B cell (primary cell): Measurements from ENCODE around the gene PRSS53. TPM values are rescaled to one million over a fixed set of nuclear protein-coding genes. Genes with fewer than 3 reads are reported as not detected.

Experiments
- ATAC-seq: fragments of 200-7000 bp; cut with Tn5 transposase; one replicate; pipeline ENCODE4 v1.10.0; 2021; ENCODE audit warnings: low read depth, mild to moderate bottlenecking, moderate number of reproducible peaks, moderate library complexity
- CTCF ChIA-PET: fragments of 350-600 bp; sonication (Branson Sonifier 250); formaldehyde crosslinking; loops from one replicate; lab custom pipeline; 2021; ENCODE audit warnings: antibody characterized with exemption, inconsistent platforms; lab: Charles Lee
- POLR2A ChIA-PET: fragments of 350-600 bp; sonication (Branson Sonifier 250); formaldehyde crosslinking; loops from one replicate; lab custom pipeline; 2021; ENCODE audit warnings: antibody characterized with exemption; lab: Charles Lee
- DNase-seq: peaks from one replicate; pipeline ENCODE4 v3.0.0; 2013
- H2AFZ ChIP-seq: 2 replicates; pipeline ENCODE4 v1.6.1; 2012; ENCODE audit warnings: mild to moderate bottlenecking, low read depth, low read length; ENCODE audit not compliant: insufficient read depth, poor library complexity, severe bottlenecking
- H3K27ac ChIP-seq, 2 donors: 1 replicate in 1 of 2; 2 replicates in 1 of 2; pipeline ENCODE4 v1.5.1; 2012 to 2013; ENCODE audit warnings: low read length in 2 of 2, mild to moderate bottlenecking in 2 of 2, moderate library complexity in 1 of 2
- H3K27me3 ChIP-seq, 4 experiments: fragments of 200-600 bp in 1 of 4; sonication (generic) in 1 of 4; replicated peaks in 1 of 4; 1 replicate in 2 of 4; 2 replicates in 2 of 4; pipeline versions ENCODE4 v1.6.1 to v1.7.0; 2013 to 2016; ENCODE audit warnings: low read length in 3 of 4, mild to moderate bottlenecking in 2 of 4, mixed read lengths in 1 of 4, moderate library complexity in 1 of 4; ENCODE audit not compliant: insufficient read depth in 4 of 4, control insufficient read depth in 3 of 4; ENCODE audit errors: control extremely low read depth in 1 of 4
- H3K36me3 ChIP-seq, 2 experiments: replicated peaks in 1 of 2; 1 replicate in 1 of 2; 2 replicates in 1 of 2; pipeline versions ENCODE4 v1.6.1 to v1.7.1; 2013; ENCODE audit warnings: low read length in 1 of 2; ENCODE audit not compliant: insufficient read depth in 2 of 2, control insufficient read depth in 1 of 2; ENCODE audit errors: control extremely low read depth in 1 of 2, extremely low read depth in 1 of 2
- H3K4me1 ChIP-seq, 2 donors: fragments of 200-600 bp in 1 of 2; sonication (generic) in 1 of 2; 1 replicate in 1 of 2; 2 replicates in 1 of 2; pipeline versions ENCODE4 v1.5.1 to v1.6.1; 2013 to 2017; ENCODE audit warnings: low read length in 2 of 2; ENCODE audit not compliant: control insufficient read depth in 2 of 2, insufficient read depth in 2 of 2
- H3K4me2 ChIP-seq: replicated peaks from 2 replicates; pipeline ENCODE3; 2012; ENCODE audit warnings: mild to moderate bottlenecking, low read depth, low read length; ENCODE audit not compliant: poor library complexity, severe bottlenecking
- H3K4me3 ChIP-seq, 5 experiments: fragments of 200-600 bp in 1 of 5; sonication (generic) in 1 of 5; 1 replicate in 3 of 5; 2 replicates in 2 of 5; pipeline versions ENCODE4 v1.5.1 to v1.7.0; 2011 to 2016; ENCODE audit warnings: low read length in 4 of 5, mild to moderate bottlenecking in 4 of 5, low read depth in 2 of 5, control low read depth in 1 of 5, moderate library complexity in 1 of 5; ENCODE audit not compliant: insufficient read depth in 1 of 5; ENCODE audit errors: control extremely low read depth in 1 of 5, extremely low read depth in 1 of 5
- H3K79me2 ChIP-seq: fragments of 200-600 bp; sonication (generic); one replicate; pipeline ENCODE4 v1.6.0; 2016; ENCODE audit warnings: low read length; ENCODE audit not compliant: control insufficient read depth, insufficient read depth
- H3K9ac ChIP-seq: fragments of 200-600 bp; sonication (generic); 2 replicates; pipeline ENCODE4 v1.6.1; 2017; ENCODE audit warnings: mild to moderate bottlenecking, low read length, moderate library complexity
- H3K9me3 ChIP-seq, 3 donors: one replicate each; pipeline versions ENCODE4 v1.6.1 to v1.7.1; 2013; ENCODE audit warnings: low read length in 2 of 3; ENCODE audit not compliant: control insufficient read depth in 2 of 3, insufficient read depth in 1 of 3; ENCODE audit errors: control extremely low read depth in 1 of 3
- H4K20me1 ChIP-seq: 2 replicates; pipeline ENCODE4 v1.6.0; 2012; ENCODE audit warnings: mild to moderate bottlenecking, low read length; ENCODE audit not compliant: insufficient read depth, control insufficient read depth, poor library complexity, severe bottlenecking
- H3K27ac Mint-ChIP-seq: one replicate; pipeline ENCODE4 v1.8.0; 2021; ENCODE audit warnings: mixed read lengths
- H3K27me3 Mint-ChIP-seq: one replicate; pipeline ENCODE4 v1.8.0; 2021; ENCODE audit warnings: mixed read lengths
- H3K4me1 Mint-ChIP-seq: one replicate; pipeline ENCODE4 v1.8.0; 2021; ENCODE audit warnings: mixed read lengths
- H3K4me3 Mint-ChIP-seq: one replicate; pipeline ENCODE4 v1.8.0; 2021; ENCODE audit warnings: mixed read lengths
- H3K9me3 Mint-ChIP-seq: one replicate; pipeline ENCODE4 v1.8.0; 2022; ENCODE audit warnings: mixed read lengths; ENCODE audit not compliant: insufficient read depth
- EZH2 ChIP-seq: IDR thresholded peaks from 2 replicates; pipeline ENCODE4 v1.6.1; 2012; ENCODE audit warnings: borderline replicate concordance, low read depth, mild to moderate bottlenecking, moderate library complexity, low read length; ENCODE audit not compliant: insufficient read depth, poor library complexity, severe bottlenecking
- WGBS: methylation state at CpG from one replicate; pipeline ENCODE4 v1.1.5; 2013; ENCODE audit warnings: missing lambda C conversion rate; ENCODE audit not compliant: insufficient coverage; 5-methylcytosine and 5-hydroxymethylcytosine counted together
- intact Hi-C: fragments of 100-400 bp; cut with micrococcal nuclease; formaldehyde crosslinking; loops from one replicate; pipeline ENCODE4 v1.10.0; 2022
- polyA plus RNA-seq: library from polyadenylated mRNA; depleted of rRNA; stranded (reverse); fragments of >200 nt; gene quantifications from 2 replicates; pipeline ENCODE4 v1.2.3, GENCODE V29; 2012
- total RNA-seq, 2 donors: library from RNA; stranded (reverse); fragments of 120-200 nt in 1 of 2; gene quantifications; 1 replicate in 1 of 2; 2 replicates in 1 of 2; pipeline versions ENCODE4 v1.2.3 to v1.2.4, GENCODE V29; 2013 to 2022
- TF ChIP-seq, protein P1 (sequence below): fragments of 200-600 bp; IDR thresholded peaks from one replicate; pipeline ENCODE4 v1.8.0; 2022; ENCODE audit warnings: antibody characterized with exemption, mild to moderate bottlenecking

The PRSS53 gene
- total and polyA plus RNA-seq, 2 donors (not counting 1 experiment from before 2014, with no cell fraction given): 10.1 to 10.8 TPM

GRCh38 chr16:31078597-31079341 is 10.0 kb downstream of the PRSS53 start:
- peaks cover 0 to 57% of the 10 kb centered on the region in 2 experiments for H3K36me3 ChIP-seq
- Mint-ChIP-seq H3K4me1 (peaks cover 29% of the 10 kb centered on the region), H3K27ac (no peak overlapping the region), H3K27me3 (no peaks in the 10 kb centered on the region), H3K9me3 (no peaks in the 10 kb centered on the region), H3K4me3 (no peak overlapping the region)
- no peak overlapping the region for H3K4me2 ChIP-seq
- ChIA-PET CTCF (interaction anchor here (0.6 kb wide), 1 partner anchor 80 kb away, joined by 5 read pairs; no protein-coding TSS in a partner anchor), POLR2A (no interaction called here)
- TF ChIP-seq EZH2: no peak
- TF ChIP-seq, protein P1, sequence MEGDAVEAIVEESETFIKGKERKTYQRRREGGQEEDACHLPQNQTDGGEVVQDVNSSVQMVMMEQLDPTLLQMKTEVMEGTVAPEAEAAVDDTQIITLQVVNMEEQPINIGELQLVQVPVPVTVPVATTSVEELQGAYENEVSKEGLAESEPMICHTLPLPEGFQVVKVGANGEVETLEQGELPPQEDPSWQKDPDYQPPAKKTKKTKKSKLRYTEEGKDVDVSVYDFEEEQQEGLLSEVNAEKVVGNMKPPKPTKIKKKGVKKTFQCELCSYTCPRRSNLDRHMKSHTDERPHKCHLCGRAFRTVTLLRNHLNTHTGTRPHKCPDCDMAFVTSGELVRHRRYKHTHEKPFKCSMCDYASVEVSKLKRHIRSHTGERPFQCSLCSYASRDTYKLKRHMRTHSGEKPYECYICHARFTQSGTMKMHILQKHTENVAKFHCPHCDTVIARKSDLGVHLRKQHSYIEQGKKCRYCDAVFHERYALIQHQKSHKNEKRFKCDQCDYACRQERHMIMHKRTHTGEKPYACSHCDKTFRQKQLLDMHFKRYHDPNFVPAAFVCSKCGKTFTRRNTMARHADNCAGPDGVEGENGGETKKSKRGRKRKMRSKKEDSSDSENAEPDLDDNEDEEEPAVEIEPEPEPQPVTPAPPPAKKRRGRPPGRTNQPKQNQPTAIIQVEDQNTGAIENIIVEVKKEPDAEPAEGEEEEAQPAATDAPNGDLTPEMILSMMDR: no peak
- H2AFZ ChIP-seq: no peak overlapping the region
- H3K27ac ChIP-seq: no peak overlapping the region
- peaks cover 69% of the 10 kb centered on the region for H4K20me1 ChIP-seq
- WGBS: 98% methylated on average over 15 of the region's 15 CpGs
- H3K4me1 ChIP-seq: peaks cover 9 to 17% of the 10 kb centered on the region in 2 donors
- intact Hi-C loops: no loop called here
- H3K4me3 ChIP-seq: no peak overlapping the region
- ATAC-seq: no peak
- H3K9me3 ChIP-seq: peaks cover 0 to under 1% (median 0%) of the 10 kb centered on the region in 3 donors
- no peak for DNase-seq
- H3K9ac ChIP-seq: no peak overlapping the region
- no peaks in the 10 kb centered on the region for H3K27me3 ChIP-seq
- peaks cover 73% of the 10 kb centered on the region for H3K79me2 ChIP-seq
